Hepatocyte (in vitro differentiated cells): Measurements from ENCODE around the gene SPHKAP.

Source experiments
- CTCF ChIP-seq: fragments of 200-600 bp; sonication (generic); IDR thresholded peaks from 2 replicates; pipeline ENCODE4 v1.5.1; 2016; ENCODE audit warnings: antibody characterized with exemption, mild to moderate bottlenecking; ENCODE audit not compliant: poor library complexity
- EZH2 ChIP-seq: fragments of 200-600 bp; sonication (generic); IDR thresholded peaks from 2 replicates; pipeline ENCODE4 v1.6.1; 2016; ENCODE audit warnings: antibody characterized with exemption, mild to moderate bottlenecking, borderline replicate concordance
- EZH2phosphoT487 ChIP-seq: fragments of 200-600 bp; sonication (generic); IDR thresholded peaks from one replicate; pipeline ENCODE4 v1.6.1; 2018; ENCODE audit warnings: antibody characterized with exemption, mild to moderate bottlenecking, low read depth, moderate library complexity; ENCODE audit not compliant: unreplicated experiment, severe bottlenecking

DNA sequence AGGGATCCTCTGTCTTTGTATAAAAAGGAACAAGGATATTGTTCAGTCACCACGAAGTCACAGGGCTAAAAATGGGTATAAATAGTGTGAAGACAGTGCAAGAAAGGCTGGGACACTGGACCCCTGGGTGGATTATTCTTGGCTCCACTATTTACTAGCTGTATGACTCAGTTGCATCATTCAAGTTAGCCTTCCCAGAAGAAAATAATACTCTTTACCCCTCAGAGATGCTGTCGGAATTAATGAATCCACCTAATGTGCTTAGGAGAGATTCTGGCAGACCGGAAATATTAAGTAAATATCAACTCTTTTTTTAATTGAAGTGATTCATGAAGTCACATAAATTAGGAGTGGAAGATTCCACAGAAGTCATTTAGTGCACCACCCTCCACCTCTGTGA lies 98.9 kb downstream of the SPHKAP start:
- no peak for TF ChIP-seq CTCF
- TF ChIP-seq EZH2, result no peak
- TF ChIP-seq EZH2phosphoT487, result no peak
